ENCODE results near the gene SH3GL3. TPM values are rescaled to one million over a fixed set of nuclear protein-coding genes. Genes with fewer than 3 reads are reported as not detected.

Gene SH3GL3
- total RNA-seq, 1 donor from 2014 or later: 6.3 TPM

DNA sequence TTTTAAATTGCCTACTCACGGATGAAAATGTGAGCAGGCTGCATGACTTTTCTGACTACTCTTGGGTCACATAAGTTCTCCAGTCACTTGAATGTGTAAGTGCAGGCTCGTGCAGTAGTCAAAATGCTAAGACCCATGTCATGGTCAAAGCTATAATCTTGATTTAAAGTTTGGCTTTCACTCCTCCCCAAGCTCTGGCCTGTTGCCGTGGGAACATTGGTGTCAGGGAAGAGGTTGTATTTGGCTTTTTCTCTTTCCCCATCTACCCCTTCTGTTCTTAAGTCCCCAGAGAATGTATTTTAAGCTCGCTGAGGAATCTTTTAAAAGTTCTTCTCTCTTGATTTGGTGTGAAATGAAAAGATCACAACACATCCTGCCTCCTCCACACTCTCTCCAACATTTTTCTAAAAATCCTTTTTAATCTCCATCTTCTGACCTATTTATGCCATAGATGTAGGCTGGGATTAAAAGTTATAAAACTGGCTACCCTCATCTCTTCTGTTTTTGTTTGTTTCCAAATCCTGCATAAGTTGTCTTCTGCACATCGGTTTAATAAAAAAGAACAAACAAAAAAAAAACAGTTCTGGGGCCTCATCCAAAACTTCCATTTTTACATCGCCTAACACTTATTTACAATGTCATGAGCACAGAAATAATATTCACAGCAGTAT lies 145.4 kb downstream of the SH3GL3 start:
- H3K4me1 ChIP-seq (ENCODE audit: control insufficient read depth in 3 of 3, insufficient read depth in 3 of 3, low read length in 3 of 3): no peaks in the 10 kb centered on the region
- no peaks in the 10 kb centered on the region for H3K27me3 ChIP-seq (ENCODE audit: control insufficient read depth in 3 of 3, insufficient read depth in 3 of 3, low read length in 3 of 3)

DNA sequence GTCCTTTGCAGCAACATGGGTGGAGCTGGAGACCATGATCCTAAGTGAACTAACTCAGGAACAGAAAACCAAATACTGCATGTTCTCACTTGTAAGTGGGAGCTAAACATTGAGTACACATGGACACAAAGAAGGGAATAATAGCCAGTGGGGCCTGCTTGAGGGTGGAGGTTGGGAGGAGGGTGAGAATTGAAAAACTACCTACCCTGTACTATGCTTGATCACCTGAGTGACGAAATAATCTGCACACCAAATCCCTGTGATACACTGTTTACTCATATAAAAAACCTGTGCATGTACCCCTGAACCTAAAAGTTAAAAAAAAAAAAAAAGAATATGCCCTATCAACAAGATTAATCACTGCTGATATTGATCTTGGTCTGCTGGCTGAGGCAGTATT lies 148.1 kb downstream of the SH3GL3 start:
- Histone ChIP-seq H3K9me3 (ENCODE audit: control insufficient read depth in 3 of 3, low read length in 3 of 3) (no peaks in the 10 kb centered on the region), H3K4me1 (ENCODE audit: control insufficient read depth in 3 of 3, insufficient read depth in 3 of 3, low read length in 3 of 3) (no peaks in the 10 kb centered on the region), H3K36me3 (ENCODE audit: control insufficient read depth in 3 of 3, insufficient read depth in 3 of 3, low read length in 3 of 3) (no peaks in the 10 kb centered on the region), H3K27ac (ENCODE audit: low read depth, low read length) (no peak overlapping the region), H3K9ac (ENCODE audit: low read depth in 1 of 3, low read length in 3 of 3) (no peak overlapping the region), H3K27me3 (ENCODE audit: control insufficient read depth in 3 of 3, insufficient read depth in 3 of 3, low read length in 3 of 3) (no peaks in the 10 kb centered on the region), H3K4me3 (ENCODE audit: low read length in 3 of 3) (no peak overlapping the region)

More for the DNA sequence above, 145.4 kb downstream of the SH3GL3 start:
- H3K27ac ChIP-seq (ENCODE audit: low read depth, low read length): no peak overlapping the region
- H3K36me3 ChIP-seq (ENCODE audit: control insufficient read depth in 3 of 3, insufficient read depth in 3 of 3, low read length in 3 of 3): no peaks in the 10 kb centered on the region
- H3K9ac ChIP-seq (ENCODE audit: low read depth in 1 of 3, low read length in 3 of 3): no peak overlapping the region
- no peaks in the 10 kb centered on the region for H3K9me3 ChIP-seq (ENCODE audit: control insufficient read depth in 3 of 3, low read length in 3 of 3)
- H3K4me3 ChIP-seq (ENCODE audit: low read length in 3 of 3): no peak overlapping the region

DNA sequence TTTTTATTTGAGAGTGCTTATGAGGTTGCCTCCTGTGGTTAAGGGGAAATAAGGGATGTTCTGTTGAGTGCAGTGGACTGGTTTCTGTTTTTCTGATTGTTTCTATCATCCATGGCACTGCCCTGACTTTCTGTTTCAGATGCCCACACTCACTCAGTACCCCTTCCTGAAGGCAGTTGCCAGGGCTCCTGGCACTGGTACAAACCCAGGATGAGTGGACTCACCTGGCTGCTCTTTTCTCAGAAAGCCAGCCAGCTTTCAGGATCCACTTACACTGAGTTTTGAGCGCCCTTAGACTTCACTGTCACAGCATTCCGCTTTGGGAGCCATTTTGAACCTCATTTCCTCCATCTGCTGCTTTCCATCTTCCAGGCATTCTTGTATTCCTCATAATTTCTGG lies 150.9 kb downstream of the SH3GL3 start:
- H3K27ac ChIP-seq (ENCODE audit: low read depth, low read length): no peak overlapping the region
- no peak overlapping the region for H3K9ac ChIP-seq (ENCODE audit: low read depth in 1 of 3, low read length in 3 of 3)
- H3K9me3 ChIP-seq (ENCODE audit: control insufficient read depth in 3 of 3, low read length in 3 of 3): no peaks in the 10 kb centered on the region
- no peak overlapping the region for H3K4me3 ChIP-seq (ENCODE audit: low read length in 3 of 3)
- no peaks in the 10 kb centered on the region for H3K36me3 ChIP-seq (ENCODE audit: control insufficient read depth in 3 of 3, insufficient read depth in 3 of 3, low read length in 3 of 3)
- H3K27me3 ChIP-seq (ENCODE audit: control insufficient read depth in 3 of 3, insufficient read depth in 3 of 3, low read length in 3 of 3): peaks cover 0 to 4% (median 0%) of the 10 kb centered on the region in 3 donors
- H3K4me1 ChIP-seq (ENCODE audit: control insufficient read depth in 3 of 3, insufficient read depth in 3 of 3, low read length in 3 of 3): no peaks in the 10 kb centered on the region

DNA sequence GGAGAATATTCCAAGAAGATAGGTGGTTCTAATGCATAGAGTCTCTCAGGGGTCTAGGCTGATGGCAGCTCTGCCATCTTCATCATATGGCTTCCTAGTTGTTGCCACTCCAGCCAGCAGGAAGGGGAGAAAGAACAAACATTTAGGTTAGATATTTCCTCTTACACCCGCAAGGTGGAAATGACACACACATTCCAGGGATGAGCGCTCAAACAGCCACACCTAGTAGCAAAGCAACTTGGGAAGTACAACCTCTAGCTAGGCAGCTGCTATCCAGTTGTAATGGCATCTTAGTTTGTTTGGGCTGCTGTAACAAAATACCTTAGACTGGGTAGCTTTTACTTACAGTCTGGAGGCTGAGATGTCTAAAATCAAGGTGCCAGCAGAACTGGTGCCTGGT lies 154.9 kb downstream of the SH3GL3 start:
- H3K9ac ChIP-seq (ENCODE audit: low read depth in 1 of 3, low read length in 3 of 3): no peak overlapping the region
- peaks cover 0 to 4% (median 2%) of the 10 kb centered on the region in 3 donors for H3K27me3 ChIP-seq (ENCODE audit: control insufficient read depth in 3 of 3, insufficient read depth in 3 of 3, low read length in 3 of 3)

DNA sequence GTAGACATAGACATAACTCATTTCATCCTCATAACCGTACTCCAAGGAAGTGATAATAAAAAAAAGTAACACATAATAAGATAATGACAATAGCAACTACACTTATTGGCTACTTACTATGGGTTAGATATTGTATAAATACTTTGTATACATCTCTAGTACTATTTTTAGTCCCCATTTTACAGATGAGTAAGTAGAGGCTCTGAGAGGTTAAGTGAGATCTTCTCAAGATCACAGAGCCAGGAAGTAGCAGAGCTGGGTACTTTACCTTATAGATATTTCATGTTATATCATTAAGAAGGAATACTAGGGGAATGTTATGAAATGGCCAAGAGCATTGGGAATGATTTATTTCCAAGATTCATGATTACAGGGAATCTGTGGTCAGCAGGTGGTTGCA lies 157.4 kb downstream of the SH3GL3 start:
- Histone ChIP-seq H3K4me1 (ENCODE audit: control insufficient read depth in 3 of 3, insufficient read depth in 3 of 3, low read length in 3 of 3) (peaks cover 0 to 9% (median 5%) of the 10 kb centered on the region in 3 donors), H3K27me3 (ENCODE audit: control insufficient read depth in 3 of 3, insufficient read depth in 3 of 3, low read length in 3 of 3) (peaks cover 0 to 4% (median 2%) of the 10 kb centered on the region in 3 donors), H3K4me3 (ENCODE audit: low read length in 3 of 3) (no peak overlapping the region), H3K27ac (ENCODE audit: low read depth, low read length) (no peak overlapping the region), H3K9me3 (ENCODE audit: control insufficient read depth in 3 of 3, low read length in 3 of 3) (no peaks in the 10 kb centered on the region), H3K9ac (ENCODE audit: low read depth in 1 of 3, low read length in 3 of 3) (no peak overlapping the region), H3K36me3 (ENCODE audit: control insufficient read depth in 3 of 3, insufficient read depth in 3 of 3, low read length in 3 of 3) (no peaks in the 10 kb centered on the region)

More for the DNA sequence above, 154.9 kb downstream of the SH3GL3 start:
- H3K36me3 ChIP-seq (ENCODE audit: control insufficient read depth in 3 of 3, insufficient read depth in 3 of 3, low read length in 3 of 3): no peaks in the 10 kb centered on the region
- no peak overlapping the region for H3K27ac ChIP-seq (ENCODE audit: low read depth, low read length)
- H3K4me3 ChIP-seq (ENCODE audit: low read length in 3 of 3): no peak overlapping the region
- peaks cover 0 to 9% (median 5%) of the 10 kb centered on the region in 3 donors for H3K4me1 ChIP-seq (ENCODE audit: control insufficient read depth in 3 of 3, insufficient read depth in 3 of 3, low read length in 3 of 3)
- no peaks in the 10 kb centered on the region for H3K9me3 ChIP-seq (ENCODE audit: control insufficient read depth in 3 of 3, low read length in 3 of 3)

DNA sequence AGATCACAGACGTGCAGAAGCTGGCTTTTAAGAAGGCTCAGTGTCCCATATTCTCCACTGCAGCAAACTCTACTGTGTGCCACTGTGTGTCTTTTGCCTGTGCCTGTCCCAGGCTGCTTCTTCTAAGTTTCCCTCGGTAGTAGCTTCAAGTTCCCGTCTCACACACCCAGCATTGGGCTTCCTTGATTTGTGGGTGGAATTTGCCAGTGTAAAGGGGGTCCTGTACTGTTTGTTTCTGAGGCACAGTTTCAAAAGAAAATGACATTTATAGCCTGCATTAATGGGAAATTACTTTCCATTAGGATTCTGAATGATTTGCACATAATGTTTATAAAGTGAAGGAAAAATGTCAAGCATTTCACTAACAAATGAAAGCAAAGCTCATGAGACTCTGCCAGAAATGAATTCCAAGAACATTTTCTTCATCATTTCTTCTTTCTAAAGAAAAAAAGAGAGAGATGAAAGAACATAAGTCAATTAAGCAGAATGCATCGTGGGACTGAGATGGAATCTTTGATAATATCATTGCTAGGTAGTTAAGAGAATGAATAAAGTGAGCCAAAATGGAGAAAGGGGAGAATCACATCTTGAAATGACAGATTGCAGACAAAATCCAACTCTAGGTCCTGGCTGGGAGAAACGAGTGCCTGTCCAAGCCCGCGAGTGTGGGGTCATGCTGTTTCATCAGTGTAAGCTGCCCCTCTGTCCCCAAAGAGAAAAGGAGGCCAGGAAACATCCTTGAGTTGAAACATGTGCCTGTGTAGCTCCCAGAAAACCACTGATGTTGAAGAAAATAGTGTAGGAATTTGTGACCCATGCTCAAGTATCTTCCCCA lies 158.2 kb downstream of the SH3GL3 start:
- Histone ChIP-seq H3K36me3 (ENCODE audit: control insufficient read depth in 3 of 3, insufficient read depth in 3 of 3, low read length in 3 of 3) (no peaks in the 10 kb centered on the region), H3K9me3 (ENCODE audit: control insufficient read depth in 3 of 3, low read length in 3 of 3) (no peaks in the 10 kb centered on the region), H3K9ac (ENCODE audit: low read depth in 1 of 3, low read length in 3 of 3) (no peak overlapping the region), H3K27ac (ENCODE audit: low read depth, low read length) (no peak overlapping the region), H3K4me3 (ENCODE audit: low read length in 3 of 3) (no peak overlapping the region), H3K27me3 (ENCODE audit: control insufficient read depth in 3 of 3, insufficient read depth in 3 of 3, low read length in 3 of 3) (peaks cover 0 to 4% (median 2%) of the 10 kb centered on the region in 3 donors), H3K4me1 (ENCODE audit: control insufficient read depth in 3 of 3, insufficient read depth in 3 of 3, low read length in 3 of 3) (peaks cover 0 to 9% (median 5%) of the 10 kb centered on the region in 3 donors)

DNA sequence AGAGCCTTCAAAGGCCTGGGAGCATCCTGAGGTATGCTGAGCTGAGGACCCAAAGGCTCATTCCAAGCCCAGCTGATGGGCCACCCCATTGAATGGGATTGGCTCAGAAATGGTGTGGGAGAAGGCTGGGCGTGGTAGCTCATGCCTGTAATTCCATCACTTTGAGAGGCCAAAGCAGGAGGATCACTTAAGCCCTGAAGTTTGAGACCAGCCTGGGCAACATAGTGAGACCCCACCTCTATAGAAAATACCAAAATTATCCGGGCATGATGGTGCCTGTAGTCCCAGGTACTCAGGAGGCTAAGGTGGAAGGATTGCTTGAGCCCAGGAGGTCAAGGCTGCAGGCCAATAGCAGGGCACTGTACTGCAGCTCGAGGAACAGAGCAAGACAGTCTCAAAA lies 163.0 kb downstream of the SH3GL3 start:
- Histone ChIP-seq H3K9ac (ENCODE audit: low read depth in 1 of 3, low read length in 3 of 3) (no peak overlapping the region), H3K27ac (ENCODE audit: low read depth, low read length) (no peak overlapping the region), H3K4me3 (ENCODE audit: low read length in 3 of 3) (no peak overlapping the region), H3K9me3 (ENCODE audit: control insufficient read depth in 3 of 3, low read length in 3 of 3) (no peaks in the 10 kb centered on the region), H3K4me1 (ENCODE audit: control insufficient read depth in 3 of 3, insufficient read depth in 3 of 3, low read length in 3 of 3) (peaks cover 0 to 4% (median under 1%) of the 10 kb centered on the region in 3 donors), H3K36me3 (ENCODE audit: control insufficient read depth in 3 of 3, insufficient read depth in 3 of 3, low read length in 3 of 3) (no peaks in the 10 kb centered on the region), H3K27me3 (ENCODE audit: control insufficient read depth in 3 of 3, insufficient read depth in 3 of 3, low read length in 3 of 3) (no peaks in the 10 kb centered on the region)

DNA sequence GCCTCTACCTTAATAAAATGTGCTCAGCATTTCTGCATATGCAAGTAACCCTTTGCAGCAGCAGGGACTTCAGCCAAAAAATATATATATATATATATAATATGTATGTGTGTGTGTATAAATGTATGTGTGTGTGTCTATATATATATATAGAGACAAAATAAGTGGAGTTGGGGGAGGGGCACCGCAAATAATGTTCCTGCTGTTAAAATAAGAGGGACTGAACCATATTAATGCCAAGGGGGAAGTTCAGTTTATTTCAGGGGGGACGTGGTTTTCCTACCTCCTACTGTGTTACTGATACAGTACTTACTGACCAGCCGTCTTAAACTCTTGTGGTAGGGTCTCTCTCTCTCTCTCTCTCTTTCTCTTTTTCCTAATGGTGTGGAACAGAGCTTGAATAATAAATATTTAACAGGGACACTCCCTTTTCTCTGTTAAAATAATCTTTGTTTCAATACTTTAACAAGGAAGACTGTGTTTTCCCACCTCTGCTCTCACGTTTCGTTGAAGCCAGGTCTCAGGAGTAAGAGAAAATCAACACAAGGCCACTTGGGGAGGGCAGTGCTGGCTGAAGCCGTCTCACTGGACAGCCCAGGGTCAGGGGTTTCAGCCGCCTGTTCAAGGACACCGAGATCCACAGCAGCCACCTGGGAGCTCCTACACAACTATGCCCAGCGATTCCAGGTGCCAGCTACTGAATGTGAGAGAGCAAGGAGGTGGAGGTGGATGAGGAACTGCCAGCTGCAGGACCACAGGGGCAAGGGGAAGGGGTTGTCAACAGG lies 164.0 kb downstream of the SH3GL3 start:
- no peaks in the 10 kb centered on the region for H3K36me3 ChIP-seq (ENCODE audit: control insufficient read depth in 3 of 3, insufficient read depth in 3 of 3, low read length in 3 of 3)
- no peak overlapping the region for H3K27ac ChIP-seq (ENCODE audit: low read depth, low read length)
- no peaks in the 10 kb centered on the region for H3K9me3 ChIP-seq (ENCODE audit: control insufficient read depth in 3 of 3, low read length in 3 of 3)
- no peak overlapping the region for H3K9ac ChIP-seq (ENCODE audit: low read depth in 1 of 3, low read length in 3 of 3)
- H3K4me3 ChIP-seq (ENCODE audit: low read length in 3 of 3): no peak overlapping the region
- H3K27me3 ChIP-seq (ENCODE audit: control insufficient read depth in 3 of 3, insufficient read depth in 3 of 3, low read length in 3 of 3): no peaks in the 10 kb centered on the region
- H3K4me1 ChIP-seq (ENCODE audit: control insufficient read depth in 3 of 3, insufficient read depth in 3 of 3, low read length in 3 of 3): no peaks in the 10 kb centered on the region

DNA sequence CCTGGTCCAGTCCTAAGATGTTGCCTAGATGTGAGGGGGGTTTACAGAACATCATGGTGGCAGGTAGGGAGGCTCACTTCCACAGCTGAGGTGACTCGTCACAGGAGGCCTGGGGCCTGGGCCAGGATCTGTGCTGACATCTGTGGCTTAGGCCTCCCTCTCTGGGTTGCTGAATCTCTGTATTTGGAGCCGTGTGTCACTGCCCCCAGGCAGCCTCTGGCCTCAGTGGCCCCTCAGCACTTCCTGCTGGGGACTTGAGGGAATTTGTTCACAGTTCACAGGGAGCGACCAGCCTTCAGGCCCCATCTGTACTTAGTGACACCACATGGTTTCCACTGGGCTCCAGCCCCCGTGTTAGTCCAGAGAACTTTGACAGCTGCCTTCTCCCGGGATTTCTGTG lies 165.1 kb downstream of the SH3GL3 start:
- Histone ChIP-seq H3K36me3 (ENCODE audit: control insufficient read depth in 3 of 3, insufficient read depth in 3 of 3, low read length in 3 of 3) (no peaks in the 10 kb centered on the region), H3K27me3 (ENCODE audit: control insufficient read depth in 3 of 3, insufficient read depth in 3 of 3, low read length in 3 of 3) (no peaks in the 10 kb centered on the region), H3K9ac (ENCODE audit: low read depth in 1 of 3, low read length in 3 of 3) (no peak overlapping the region), H3K4me1 (ENCODE audit: control insufficient read depth in 3 of 3, insufficient read depth in 3 of 3, low read length in 3 of 3) (no peaks in the 10 kb centered on the region), H3K9me3 (ENCODE audit: control insufficient read depth in 3 of 3, low read length in 3 of 3) (no peaks in the 10 kb centered on the region), H3K27ac (ENCODE audit: low read depth, low read length) (no peak overlapping the region), H3K4me3 (ENCODE audit: low read length in 3 of 3) (no peak overlapping the region)

Measured in skeletal muscle tissue (tissue), 4 donors.